GM18858 (cell line): Measurements from ENCODE around the gene NCKAP1.
"Not testable (repeated sequence)": the region's sequence is repeated elsewhere in the genome, so short reads cannot be mapped to it uniquely, and the experiment has no call there.

Experiments used
- ATAC-seq: cut with Tn5 transposase; IDR thresholded peaks from one replicate; pipeline ENCODE4 v1.9.1; 2021; ENCODE audit not compliant: unreplicated experiment

The NCKAP1 gene

GRCh38 chr2:182880100-182880499 is 158.2 kb downstream of the NCKAP1 start:
- not testable (repeated sequence) for ATAC-seq

- ATAC-seq = not testable (repeated sequence)
These were observed 161.6 kb downstream of the NCKAP1 start for GRCh38 chr2:182876653-182877052.

- no peak for ATAC-seq
These were observed 168.0 kb downstream of the NCKAP1 start for GRCh38 chr2:182870227-182870626.

- no peak for ATAC-seq
These were observed 170.0 kb downstream of the NCKAP1 start for GRCh38 chr2:182868054-182868796.

GRCh38 chr2:182867426-182868053 is 170.7 kb downstream of the NCKAP1 start:
- ATAC-seq = no peak

- ATAC-seq = no peak
These were observed 171.5 kb downstream of the NCKAP1 start, which contains the start of gene FRZB for GRCh38 chr2:182866461-182867406. FRZB (minus strand) TSS chr2:182866637; CDS start chr2:182866552, 85 bp downstream.

GRCh38 chr2:182866095-182866460 is 172.2 kb downstream of the NCKAP1 start:
- ATAC-seq = no peak

GRCh38 chr2:182864949-182865570 is 173.2 kb downstream of the NCKAP1 start:
- no peak for ATAC-seq

GRCh38 chr2:182863642-182864041 is 174.6 kb downstream of the NCKAP1 start:
- ATAC-seq = no peak

- no peak for ATAC-seq
These were observed 176.2 kb downstream of the NCKAP1 start for GRCh38 chr2:182862091-182862490.

- ATAC-seq = no peak
These were observed 177.4 kb downstream of the NCKAP1 start for GRCh38 chr2:182860858-182861257.
